Right lobe of liver (tissue), 6 donors: ENCODE results near the gene THSD7A. TPM values are rescaled to one million over a fixed set of nuclear protein-coding genes. Genes with fewer than 3 reads are reported as not detected.

Experiments
- ATAC-seq, 4 donors: fragments of 200-7000 bp; cut with Tn5 transposase; one replicate each; pipeline ENCODE4 v1.9.1; 2020; ENCODE audit warnings: mild to moderate bottlenecking in 4 of 4, moderate library complexity in 4 of 4
- DNase-seq, 3 donors: peaks; one replicate each; pipeline ENCODE4 v3.0.0-alpha.2; 2020
- H3K27ac ChIP-seq, 3 donors: fragments of 200-600 bp; one replicate each; pipeline ENCODE4 v1.8.0; 2022
- H3K27me3 ChIP-seq, 2 donors: fragments of 200-600 bp; one replicate each; pipeline ENCODE4 v1.8.0; 2022
- H3K36me3 ChIP-seq, 4 donors: fragments of 200-600 bp; sonication (generic) in 1 of 4; one replicate each; pipeline versions ENCODE4 v1.5.1 to v1.8.0; 2017 to 2022; ENCODE audit warnings: control low read depth in 1 of 4
- H3K4me1 ChIP-seq, 4 donors: fragments of 200-600 bp; sonication (generic) in 1 of 4; one replicate each; pipeline versions ENCODE4 v1.5.1 to v1.8.0; 2017 to 2022; ENCODE audit warnings: control low read depth in 1 of 4
- H3K4me3 ChIP-seq, 3 donors: fragments of 200-600 bp; one replicate each; pipeline ENCODE4 v1.8.0; 2022
- H3K9me3 ChIP-seq, 4 donors: fragments of 200-600 bp; sonication (generic) in 1 of 4; one replicate each; pipeline versions ENCODE4 v1.5.1 to v1.8.0; 2017 to 2022; ENCODE audit warnings: control low read depth in 1 of 4
- CTCF ChIP-seq, 4 donors: fragments of 200-600 bp in 3 of 4; fragments of 450-650 bp in 1 of 4; IDR thresholded peaks; one replicate each; pipeline versions ENCODE4 v1.5.1 to v1.8.0; 2016 to 2022; ENCODE audit warnings: antibody characterized with exemption in 4 of 4, mild to moderate bottlenecking in 2 of 4
- POLR2A ChIP-seq: fragments of 450-650 bp; IDR thresholded peaks from one replicate; pipeline ENCODE4 v1.6.1; 2017; ENCODE audit warnings: antibody characterized with exemption, mild to moderate bottlenecking
- WGBS: methylation state at CpG from one replicate; pipeline ENCODE4 v1.1.6; 2018; ENCODE audit warnings: low coverage, low lambda C conversion rate; ENCODE audit not compliant: insufficient coverage; ENCODE audit errors: missing lambda C conversion rate; 5-methylcytosine and 5-hydroxymethylcytosine counted together
- intact Hi-C, 2 donors: fragments of 100-400 bp; cut with DNase I; formaldehyde crosslinking; loops; one replicate each; pipeline versions ENCODE4 v1.11.2 to v1.14.1; 2022
- total RNA-seq, 6 experiments: library from RNA; depleted of rRNA in 2 of 6; stranded (reverse); fragments of >200 nt in 2 of 6; fragmentation: NEBNext Ultra II Directional in 3 of 6; extraction: Animal tissue kit (Norgen Biotek cat#: 25700) in 3 of 6; gene quantifications; one replicate each; pipeline versions ENCODE4 v1.1.0 to v1.2.4, GENCODE V29; 2016 to 2023
- donor health status: DM: no; HTN: yes; CAD: no.
- donor health status: DM: no; HTN: no; CAD: no.
- donor health status: DM: no; HTN: no; CAD: no.
- donor health status: DM: no; HTN: yes; CAD: no.
- donor health status: DM: no; HTN: yes; CAD: no.

The THSD7A gene
- total RNA-seq, 6 experiments from 2014 or later = 1.1 to 2.5 (median 1.4) TPM

GRCh38 chr7:11552676-11553296, 279.2 kb downstream of the THSD7A start:
- intact Hi-C loops = no loop called here
- TF ChIP-seq CTCF (IDR thresholded peaks at IDR 0.05) = no peak
- TF ChIP-seq POLR2A = no peak

GRCh38 chr7:11551470-11551869, 280.5 kb downstream of the THSD7A start:
- Histone ChIP-seq H3K4me1 (no peaks in the 10 kb centered on the region), H3K4me3 (no peak overlapping the region), H3K27me3 (no peaks in the 10 kb centered on the region), H3K36me3 (no peaks in the 10 kb centered on the region), H3K27ac (no peak overlapping the region), H3K9me3 (no peaks in the 10 kb centered on the region)
- ATAC-seq (no peak), DNase-seq (no peak)
- intact Hi-C loops = no loop called here
- no peak for TF ChIP-seq POLR2A
- no peak for TF ChIP-seq CTCF (IDR thresholded peaks at IDR 0.05)

More at GRCh38 chr7:11552676-11553296, 279.2 kb downstream of the THSD7A start:
- H3K27ac ChIP-seq = no peak overlapping the region
- no peaks in the 10 kb centered on the region for H3K27me3 ChIP-seq
- ATAC-seq = no peak
- no peaks in the 10 kb centered on the region for H3K4me1 ChIP-seq
- no peaks in the 10 kb centered on the region for H3K9me3 ChIP-seq
- WGBS = 92% methylated on average over 6 of the region's 6 CpGs
- no peak for DNase-seq
- no peaks in the 10 kb centered on the region for H3K36me3 ChIP-seq
- no peak overlapping the region for H3K4me3 ChIP-seq

GRCh38 chr7:11548532-11548931, 283.5 kb downstream of the THSD7A start:
- TF ChIP-seq CTCF (IDR thresholded peaks at IDR 0.05) (no peak), POLR2A (no peak)
- H3K27me3 ChIP-seq = no peaks in the 10 kb centered on the region
- H3K9me3 ChIP-seq = no peaks in the 10 kb centered on the region
- no peak overlapping the region for H3K4me3 ChIP-seq
- ATAC-seq (peak in 1 of 4 donors; percentile 49), DNase-seq (no peak)
- H3K4me1 ChIP-seq = no peaks in the 10 kb centered on the region
- intact Hi-C loops = no loop called here
- WGBS = 69% methylated on average over 1 of the region's 1 CpG
- no peak overlapping the region for H3K27ac ChIP-seq
- H3K36me3 ChIP-seq = no peaks in the 10 kb centered on the region

- no peaks in the 10 kb centered on the region for H3K36me3 ChIP-seq
- no peaks in the 10 kb centered on the region for H3K9me3 ChIP-seq
- no peaks in the 10 kb centered on the region for H3K27me3 ChIP-seq
- H3K4me3 ChIP-seq = no peak overlapping the region
- intact Hi-C loops = no loop called here
- WGBS = 95% methylated on average over 8 of the region's 8 CpGs
- DNase-seq (no peak), ATAC-seq (no peak)
- H3K27ac ChIP-seq = no peak overlapping the region
- TF ChIP-seq CTCF (IDR thresholded peaks at IDR 0.05) = no peak
- no peak for TF ChIP-seq POLR2A
- peaks cover 0 to 9% (median 4%) of the 10 kb centered on the region in 4 donors for H3K4me1 ChIP-seq
Observed at GRCh38 chr7:11541330-11541729, 290.7 kb downstream of the THSD7A start.
